GOT3 (cell line): ENCODE results near the gene CAPN8.
A peak's percentile ranks its signal among the peaks of the same experiment; 100 is the strongest.
"Not testable (repeated sequence)": the region's sequence is repeated elsewhere in the genome, so short reads cannot be mapped to it uniquely, and the experiment has no call there.

Experiments used
- DNase-seq: peaks from one replicate; lab custom pipeline; 2025; ENCODE audit warnings: mixed read lengths; lab: John Stamatoyannopoulos, UW

CAPN8 gene

GRCh38 chr1:223525957-223526356 lies 139.5 kb downstream of the CAPN8 start:
- DNase-seq = no peak

- no peak for DNase-seq
Measured at GRCh38 chr1:223525546-223525945, 140.0 kb downstream of the CAPN8 start.

GRCh38 chr1:223524930-223525451 lies 140.5 kb downstream of the CAPN8 start:
- no peak for DNase-seq

GRCh38 chr1:223521150-223521549 lies 144.4 kb downstream of the CAPN8 start:
- DNase-seq = no peak

- DNase-seq = no peak
Measured at GRCh38 chr1:223520200-223520599, 145.3 kb downstream of the CAPN8 start.

- DNase-seq = no peak
Measured at GRCh38 chr1:223519116-223519515, 146.4 kb downstream of the CAPN8 start.

GRCh38 chr1:223518553-223518952 lies 146.9 kb downstream of the CAPN8 start:
- DNase-seq = not testable (repeated sequence)

- no peak for DNase-seq
Measured at GRCh38 chr1:223515926-223516325, 149.6 kb downstream of the CAPN8 start.

- no peak for DNase-seq
Measured at GRCh38 chr1:223515421-223515820, 150.1 kb downstream of the CAPN8 start.

GRCh38 chr1:223514644-223515043 lies 150.9 kb downstream of the CAPN8 start:
- no peak for DNase-seq

GRCh38 chr1:223513309-223513708 lies 152.2 kb downstream of the CAPN8 start:
- no peak for DNase-seq

GRCh38 chr1:223512057-223512456 lies 153.4 kb downstream of the CAPN8 start:
- DNase-seq = no peak

GRCh38 chr1:223508796-223509195 lies 156.7 kb downstream of the CAPN8 start:
- no peak for DNase-seq

GRCh38 chr1:223504741-223505140 lies 160.8 kb downstream of the CAPN8 start:
- DNase-seq = peak; percentile 15

GRCh38 chr1:223503348-223503747 lies 162.2 kb downstream of the CAPN8 start:
- DNase-seq = no peak

GRCh38 chr1:223500560-223501425 lies 164.7 kb downstream of the CAPN8 start:
- peak; percentile 29 for DNase-seq

- no peak for DNase-seq
Measured at GRCh38 chr1:223496883-223497282, 168.6 kb downstream of the CAPN8 start.

GRCh38 chr1:223494926-223495645 lies 170.4 kb downstream of the CAPN8 start:
- no peak for DNase-seq

GRCh38 chr1:223492044-223492443 lies 173.5 kb downstream of the CAPN8 start:
- DNase-seq = no peak
